Measurements from ENCODE around the gene ZNF740.

ZNF740 gene

GRCh38 chr12:53184828-53185227 lies 4.3 kb downstream of the ZNF740 start:
- DNase-seq (ENCODE audit: extremely low read depth, low read depth): no peak
- TF ChIP-seq CTCF (IDR thresholded peaks at IDR 0.05; ENCODE audit: low read depth, low read length): no peak

GRCh38 chr12:53185582-53186153 lies 5.1 kb downstream of the ZNF740 start:
- TF ChIP-seq CTCF (IDR thresholded peaks at IDR 0.05; ENCODE audit: low read depth, low read length): no peak; the same call in 1 of the 2 replicates

GRCh38 chr12:53186745-53187144 lies 6.2 kb downstream of the ZNF740 start:
- DNase-seq (ENCODE audit: extremely low read depth, low read depth): no peak
- TF ChIP-seq CTCF (IDR thresholded peaks at IDR 0.05; ENCODE audit: low read depth, low read length): no peak

More at GRCh38 chr12:53185582-53186153, 5.1 kb downstream of the ZNF740 start:
- DNase-seq (ENCODE audit: extremely low read depth, low read depth): no peak

GRCh38 chr12:53187145-53187899 lies 6.8 kb downstream of the ZNF740 start:
- no peak for DNase-seq (ENCODE audit: extremely low read depth, low read depth)
- TF ChIP-seq CTCF (IDR thresholded peaks at IDR 0.05; ENCODE audit: low read depth, low read length): no peak

GRCh38 chr12:53190108-53190729 lies 9.7 kb downstream of the ZNF740 start:
- no peak for DNase-seq (ENCODE audit: extremely low read depth, low read depth)
- TF ChIP-seq CTCF (IDR thresholded peaks at IDR 0.05; ENCODE audit: low read depth, low read length): peak; percentile 88

- no peak for TF ChIP-seq CTCF (IDR thresholded peaks at IDR 0.05; ENCODE audit: low read depth, low read length)
- no peak for DNase-seq (ENCODE audit: extremely low read depth, low read depth)
Measured at GRCh38 chr12:53191096-53191884, 10.8 kb downstream of the ZNF740 start.
